ENCODE measurements around the gene SERPINB1.

DNA sequence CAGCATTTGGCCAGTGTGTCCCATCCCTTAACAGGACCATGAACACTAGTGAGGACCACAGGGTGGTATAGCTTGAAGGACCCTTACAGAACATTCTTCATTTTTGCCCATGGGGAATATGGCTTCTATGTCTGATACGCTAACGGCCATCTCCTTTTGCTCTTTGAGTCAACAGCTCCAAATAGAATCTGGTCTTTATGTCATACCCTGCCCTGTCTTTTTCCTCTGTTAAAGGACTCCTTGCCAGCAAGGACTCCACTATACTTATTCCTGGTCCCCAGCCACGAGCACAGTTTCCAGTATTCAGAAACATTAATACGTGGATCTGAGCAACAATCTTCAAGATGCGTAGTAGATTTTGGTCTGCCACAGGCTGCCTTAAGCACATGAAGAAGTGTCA lies 22.5 kb downstream of the SERPINB1 start:
- no peak for TF ChIP-seq RFX5 (IDR thresholded peaks at IDR 0.05; ENCODE audit: low read depth, low read length)
- no peak for TF ChIP-seq TEAD1 (CRISPR knock-in tag; IDR thresholded peaks at IDR 0.05)
- no peak for TF ChIP-seq POLR2AphosphoS5 (IDR thresholded peaks at IDR 0.05; ENCODE audit: control insufficient read depth, insufficient read depth, low read depth, low read length)
- no peak for TF ChIP-seq ZNF274 (IDR thresholded peaks at IDR 0.05; ENCODE audit: borderline replicate concordance, low read depth, low read length)
- no peak for TF ChIP-seq MECOM (CRISPR knock-in tag; IDR thresholded peaks at IDR 0.05)
- no peak for TF ChIP-seq NFYB (IDR thresholded peaks at IDR 0.05; ENCODE audit: extremely low read depth, insufficient read length)
- TF ChIP-seq MEIS2 (IDR thresholded peaks at IDR 0.05; ENCODE audit: partially characterized antibody), result no peak
- no peak for TF ChIP-seq ETV6 (IDR thresholded peaks at IDR 0.05; ENCODE audit: borderline replicate concordance in 1 of 2, low read depth in 2 of 2, low read length in 1 of 2)
- no peak for TF ChIP-seq ETV6 (CRISPR knock-in tag; IDR thresholded peaks at IDR 0.05; ENCODE audit: borderline replicate concordance)
- TF ChIP-seq L3MBTL2 (IDR thresholded peaks at IDR 0.05), result no peak
- TF ChIP-seq, protein P1, sequence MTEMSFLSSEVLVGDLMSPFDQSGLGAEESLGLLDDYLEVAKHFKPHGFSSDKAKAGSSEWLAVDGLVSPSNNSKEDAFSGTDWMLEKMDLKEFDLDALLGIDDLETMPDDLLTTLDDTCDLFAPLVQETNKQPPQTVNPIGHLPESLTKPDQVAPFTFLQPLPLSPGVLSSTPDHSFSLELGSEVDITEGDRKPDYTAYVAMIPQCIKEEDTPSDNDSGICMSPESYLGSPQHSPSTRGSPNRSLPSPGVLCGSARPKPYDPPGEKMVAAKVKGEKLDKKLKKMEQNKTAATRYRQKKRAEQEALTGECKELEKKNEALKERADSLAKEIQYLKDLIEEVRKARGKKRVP (CRISPR knock-in tag; IDR thresholded peaks at IDR 0.05), result no peak
